ENCODE data around the gene PPP2R2C. TPM values are rescaled to one million over a fixed set of nuclear protein-coding genes. Genes with fewer than 3 reads are reported as not detected.

PPP2R2C gene
- total RNA-seq, 1 experiment from 2014 or later, result 32.9 TPM

DNA sequence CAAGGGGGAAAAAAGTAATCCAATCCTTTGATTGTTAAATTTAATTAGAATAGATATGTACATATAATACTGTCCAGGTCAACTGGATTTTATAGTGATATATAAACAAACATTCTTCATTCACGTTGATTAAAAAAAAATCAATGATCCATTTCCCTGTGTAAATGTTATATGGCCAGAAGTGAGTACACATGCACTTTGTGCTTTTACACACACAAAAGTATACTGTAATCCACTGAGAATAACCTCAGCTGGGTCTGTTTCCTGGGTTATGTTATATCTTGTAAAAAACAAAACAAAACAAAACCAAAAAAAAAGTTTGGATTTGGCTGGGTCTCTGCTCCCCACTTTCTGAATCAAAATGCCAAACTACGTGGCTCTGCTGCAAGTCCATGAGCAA, 151.1 kb downstream of the PPP2R2C start:
- H3K9me3 ChIP-seq (ENCODE audit: control insufficient read depth in 1 of 2, insufficient read depth in 1 of 2, low read depth in 1 of 2, low read length in 2 of 2), result no peaks in the 10 kb centered on the region
- no peak overlapping the region for H2AFZ ChIP-seq (ENCODE audit: low read depth, low read length, poor library complexity, severe bottlenecking)
- H3K4me1 ChIP-seq (ENCODE audit: control insufficient read depth in 1 of 2, insufficient read depth in 2 of 2, low read length in 2 of 2), result peaks cover 8 to 16% of the 10 kb centered on the region in 2 experiments
- H3K4me2 ChIP-seq (ENCODE audit: low read length), result no peak overlapping the region
- intact Hi-C loops (cut with micrococcal nuclease), result no loop called here
- ATAC-seq (no peak), DNase-seq (ENCODE audit: low read depth, low spot score) (no peak)
- POLR2A ChIA-PET, result no interaction called here
- H3K36me3 ChIP-seq (ENCODE audit: control insufficient read depth in 1 of 2, insufficient read depth in 2 of 2, low read length in 2 of 2), result no peaks in the 10 kb centered on the region
- no TSS peak for BruUV-seq (replicated peaks)
- RAD21 ChIA-PET (ENCODE audit: low non-redundant PET in 1 of 2, low total read pairs in 2 of 2, uncharacterized antibody in 2 of 2, unreplicated experiment in 2 of 2), result no interaction called here
- TF ChIP-seq EZH2 (IDR thresholded peaks at IDR 0.05), result no peak
- TF ChIP-seq, protein P1, sequence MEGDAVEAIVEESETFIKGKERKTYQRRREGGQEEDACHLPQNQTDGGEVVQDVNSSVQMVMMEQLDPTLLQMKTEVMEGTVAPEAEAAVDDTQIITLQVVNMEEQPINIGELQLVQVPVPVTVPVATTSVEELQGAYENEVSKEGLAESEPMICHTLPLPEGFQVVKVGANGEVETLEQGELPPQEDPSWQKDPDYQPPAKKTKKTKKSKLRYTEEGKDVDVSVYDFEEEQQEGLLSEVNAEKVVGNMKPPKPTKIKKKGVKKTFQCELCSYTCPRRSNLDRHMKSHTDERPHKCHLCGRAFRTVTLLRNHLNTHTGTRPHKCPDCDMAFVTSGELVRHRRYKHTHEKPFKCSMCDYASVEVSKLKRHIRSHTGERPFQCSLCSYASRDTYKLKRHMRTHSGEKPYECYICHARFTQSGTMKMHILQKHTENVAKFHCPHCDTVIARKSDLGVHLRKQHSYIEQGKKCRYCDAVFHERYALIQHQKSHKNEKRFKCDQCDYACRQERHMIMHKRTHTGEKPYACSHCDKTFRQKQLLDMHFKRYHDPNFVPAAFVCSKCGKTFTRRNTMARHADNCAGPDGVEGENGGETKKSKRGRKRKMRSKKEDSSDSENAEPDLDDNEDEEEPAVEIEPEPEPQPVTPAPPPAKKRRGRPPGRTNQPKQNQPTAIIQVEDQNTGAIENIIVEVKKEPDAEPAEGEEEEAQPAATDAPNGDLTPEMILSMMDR (IDR thresholded peaks at IDR 0.05 in 2 of 3, conservative IDR thresholded peaks at IDR 0.05 in 1 of 3; ENCODE audit: borderline replicate concordance in 1 of 3, insufficient read depth in 1 of 3, low read depth in 2 of 3, low read length in 2 of 3), result no peak
- no peak for TF ChIP-seq POLR2AphosphoS5 (IDR thresholded peaks at IDR 0.05; ENCODE audit: low read depth, low read length)
- TF ChIP-seq, protein P2, sequence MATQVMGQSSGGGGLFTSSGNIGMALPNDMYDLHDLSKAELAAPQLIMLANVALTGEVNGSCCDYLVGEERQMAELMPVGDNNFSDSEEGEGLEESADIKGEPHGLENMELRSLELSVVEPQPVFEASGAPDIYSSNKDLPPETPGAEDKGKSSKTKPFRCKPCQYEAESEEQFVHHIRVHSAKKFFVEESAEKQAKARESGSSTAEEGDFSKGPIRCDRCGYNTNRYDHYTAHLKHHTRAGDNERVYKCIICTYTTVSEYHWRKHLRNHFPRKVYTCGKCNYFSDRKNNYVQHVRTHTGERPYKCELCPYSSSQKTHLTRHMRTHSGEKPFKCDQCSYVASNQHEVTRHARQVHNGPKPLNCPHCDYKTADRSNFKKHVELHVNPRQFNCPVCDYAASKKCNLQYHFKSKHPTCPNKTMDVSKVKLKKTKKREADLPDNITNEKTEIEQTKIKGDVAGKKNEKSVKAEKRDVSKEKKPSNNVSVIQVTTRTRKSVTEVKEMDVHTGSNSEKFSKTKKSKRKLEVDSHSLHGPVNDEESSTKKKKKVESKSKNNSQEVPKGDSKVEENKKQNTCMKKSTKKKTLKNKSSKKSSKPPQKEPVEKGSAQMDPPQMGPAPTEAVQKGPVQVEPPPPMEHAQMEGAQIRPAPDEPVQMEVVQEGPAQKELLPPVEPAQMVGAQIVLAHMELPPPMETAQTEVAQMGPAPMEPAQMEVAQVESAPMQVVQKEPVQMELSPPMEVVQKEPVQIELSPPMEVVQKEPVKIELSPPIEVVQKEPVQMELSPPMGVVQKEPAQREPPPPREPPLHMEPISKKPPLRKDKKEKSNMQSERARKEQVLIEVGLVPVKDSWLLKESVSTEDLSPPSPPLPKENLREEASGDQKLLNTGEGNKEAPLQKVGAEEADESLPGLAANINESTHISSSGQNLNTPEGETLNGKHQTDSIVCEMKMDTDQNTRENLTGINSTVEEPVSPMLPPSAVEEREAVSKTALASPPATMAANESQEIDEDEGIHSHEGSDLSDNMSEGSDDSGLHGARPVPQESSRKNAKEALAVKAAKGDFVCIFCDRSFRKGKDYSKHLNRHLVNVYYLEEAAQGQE (IDR thresholded peaks at IDR 0.05; ENCODE audit: low read depth), result no peak
- no peak for TF ChIP-seq SIN3A (IDR thresholded peaks at IDR 0.05; ENCODE audit: low read depth)
- TF ChIP-seq, protein P3, sequence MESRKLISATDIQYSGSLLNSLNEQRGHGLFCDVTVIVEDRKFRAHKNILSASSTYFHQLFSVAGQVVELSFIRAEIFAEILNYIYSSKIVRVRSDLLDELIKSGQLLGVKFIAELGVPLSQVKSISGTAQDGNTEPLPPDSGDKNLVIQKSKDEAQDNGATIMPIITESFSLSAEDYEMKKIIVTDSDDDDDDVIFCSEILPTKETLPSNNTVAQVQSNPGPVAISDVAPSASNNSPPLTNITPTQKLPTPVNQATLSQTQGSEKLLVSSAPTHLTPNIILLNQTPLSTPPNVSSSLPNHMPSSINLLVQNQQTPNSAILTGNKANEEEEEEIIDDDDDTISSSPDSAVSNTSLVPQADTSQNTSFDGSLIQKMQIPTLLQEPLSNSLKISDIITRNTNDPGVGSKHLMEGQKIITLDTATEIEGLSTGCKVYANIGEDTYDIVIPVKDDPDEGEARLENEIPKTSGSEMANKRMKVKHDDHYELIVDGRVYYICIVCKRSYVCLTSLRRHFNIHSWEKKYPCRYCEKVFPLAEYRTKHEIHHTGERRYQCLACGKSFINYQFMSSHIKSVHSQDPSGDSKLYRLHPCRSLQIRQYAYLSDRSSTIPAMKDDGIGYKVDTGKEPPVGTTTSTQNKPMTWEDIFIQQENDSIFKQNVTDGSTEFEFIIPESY (IDR thresholded peaks at IDR 0.05; ENCODE audit: extremely low read depth, insufficient replicate concordance, low read length), result no peak
- no peak for TF ChIP-seq RAD21 (IDR thresholded peaks at IDR 0.05; ENCODE audit: low read depth)
- no peak for TF ChIP-seq ZFX (IDR thresholded peaks at IDR 0.05)
- no peak for TF ChIP-seq POLR2A (IDR thresholded peaks at IDR 0.05; ENCODE audit: borderline replicate concordance, extremely low read depth, insufficient read depth, insufficient read length)
- no peak for TF ChIP-seq EZH2phosphoT487 (IDR thresholded peaks at IDR 0.05; ENCODE audit: borderline replicate concordance)
- TF ChIP-seq SRF (IDR thresholded peaks at IDR 0.05; ENCODE audit: low read depth), result no peak
- TF ChIP-seq FOSL1 (IDR thresholded peaks at IDR 0.05; ENCODE audit: low read depth), result no peak
- no peak overlapping the region for H3K27ac ChIP-seq (ENCODE audit: low read depth, low read length)
- no peaks in the 10 kb centered on the region for H3K9me2 ChIP-seq (ENCODE audit: insufficient read depth)
- no peak overlapping the region for H3K4me3 ChIP-seq (replicated peaks in 1 of 2; ENCODE audit: low read depth in 1 of 2, low read length in 2 of 2)
- H4K20me1 ChIP-seq (ENCODE audit: insufficient read depth), result no peaks in the 10 kb centered on the region
- CTCF ChIA-PET, result interaction anchor here (1.4 kb wide), 1 partner anchor 57 kb away, joined by 3 read pairs; no protein-coding TSS in a partner anchor
- no peaks in the 10 kb centered on the region for H3K27me3 ChIP-seq (ENCODE audit: insufficient read depth, low read length)
- H3K79me2 ChIP-seq (ENCODE audit: insufficient read depth, low read length), result no peaks in the 10 kb centered on the region
- H3K9ac ChIP-seq (ENCODE audit: low read length), result no peak overlapping the region

All from HCT116 (cell line).